ENCODE measurements around the gene BCAR1.

DNA sequence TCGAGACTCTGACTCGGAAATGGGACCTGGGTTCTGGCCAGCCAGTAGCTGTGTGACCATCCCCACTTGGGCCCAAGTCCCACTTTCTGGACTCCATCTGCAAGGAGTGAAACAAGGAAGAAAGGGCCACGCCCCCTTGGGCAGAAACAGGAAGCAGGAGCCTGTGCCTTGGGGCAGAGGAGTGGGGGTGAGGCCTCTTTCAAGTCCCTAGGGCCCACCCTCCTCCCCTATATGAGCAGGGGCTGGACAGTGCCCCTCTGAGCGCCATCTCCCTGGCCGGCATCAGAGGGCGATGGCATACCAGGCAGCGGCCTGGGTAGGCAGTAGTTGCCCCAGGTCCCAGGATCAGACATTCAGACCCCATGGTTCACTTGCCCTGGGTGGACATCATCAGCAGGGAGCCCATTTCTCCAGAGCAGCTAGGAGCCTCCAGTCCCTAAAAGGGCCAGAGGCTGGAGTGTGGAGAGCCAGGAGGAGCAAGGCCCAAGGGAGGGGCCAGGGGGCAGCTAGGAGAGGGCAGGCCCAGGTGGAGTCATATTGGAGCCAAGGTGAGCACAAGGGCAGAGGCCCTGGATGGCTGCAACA lies 7.1 kb downstream of the BCAR1 start:
- TF ChIP-seq POLR2A (IDR thresholded peaks at IDR 0.05) (no peak), EP300 (IDR thresholded peaks at IDR 0.05; ENCODE audit: low read depth) (no peak)
- TF ChIP-seq, protein P1, sequence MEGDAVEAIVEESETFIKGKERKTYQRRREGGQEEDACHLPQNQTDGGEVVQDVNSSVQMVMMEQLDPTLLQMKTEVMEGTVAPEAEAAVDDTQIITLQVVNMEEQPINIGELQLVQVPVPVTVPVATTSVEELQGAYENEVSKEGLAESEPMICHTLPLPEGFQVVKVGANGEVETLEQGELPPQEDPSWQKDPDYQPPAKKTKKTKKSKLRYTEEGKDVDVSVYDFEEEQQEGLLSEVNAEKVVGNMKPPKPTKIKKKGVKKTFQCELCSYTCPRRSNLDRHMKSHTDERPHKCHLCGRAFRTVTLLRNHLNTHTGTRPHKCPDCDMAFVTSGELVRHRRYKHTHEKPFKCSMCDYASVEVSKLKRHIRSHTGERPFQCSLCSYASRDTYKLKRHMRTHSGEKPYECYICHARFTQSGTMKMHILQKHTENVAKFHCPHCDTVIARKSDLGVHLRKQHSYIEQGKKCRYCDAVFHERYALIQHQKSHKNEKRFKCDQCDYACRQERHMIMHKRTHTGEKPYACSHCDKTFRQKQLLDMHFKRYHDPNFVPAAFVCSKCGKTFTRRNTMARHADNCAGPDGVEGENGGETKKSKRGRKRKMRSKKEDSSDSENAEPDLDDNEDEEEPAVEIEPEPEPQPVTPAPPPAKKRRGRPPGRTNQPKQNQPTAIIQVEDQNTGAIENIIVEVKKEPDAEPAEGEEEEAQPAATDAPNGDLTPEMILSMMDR (IDR thresholded peaks at IDR 0.05): no peak

Measured in transverse colon (tissue), 3 donors.